ENCODE measurements around the gene ANKRD37. TPM values are rescaled to one million over a fixed set of nuclear protein-coding genes. Genes with fewer than 3 reads are reported as not detected.

The ANKRD37 gene
- total and polyA plus RNA-seq, 12 donors, result 7.6 to 28.6 (median 13.7) TPM

DNA sequence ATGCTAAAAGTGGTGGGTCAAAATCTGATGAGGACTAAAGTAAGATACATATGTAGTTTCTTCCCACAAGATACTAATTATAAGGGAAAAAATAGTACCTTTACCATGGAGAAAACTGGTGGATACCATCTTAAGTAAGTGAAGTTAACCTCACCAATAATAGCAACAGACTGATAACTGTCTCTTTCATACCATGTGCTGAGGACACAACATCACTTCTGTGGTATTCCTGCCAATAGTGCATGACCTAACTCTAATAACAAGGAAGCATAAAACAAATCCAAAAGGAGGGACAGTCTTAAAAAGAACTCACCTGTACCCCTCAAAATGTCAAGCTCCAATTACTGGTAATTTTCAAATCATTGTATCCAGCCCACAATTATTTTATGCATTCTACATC, 20.3 kb downstream of the ANKRD37 start:
- Histone ChIP-seq H3K9me3 (no peaks in the 10 kb centered on the region), H3K4me1 (peaks cover 0 to 34% (median 16%) of the 10 kb centered on the region in 9 donors), H3K27me3 (no peaks in the 10 kb centered on the region), H3K4me3 (no peak overlapping the region), H3K36me3 (peaks cover 0 to 95% (median 36%) of the 10 kb centered on the region in 9 donors), H3K27ac (peak overlapping the region in 1 of 10 donors; percentile 39)
- DNase-seq (no peak), ATAC-seq (peak in 4 of 8 donors; percentile 39 to 79 (median 70))
- no peak for TF ChIP-seq CTCF (IDR thresholded peaks at IDR 0.05)
- intact Hi-C loops (cut with DNase I), result no loop called here

DNA sequence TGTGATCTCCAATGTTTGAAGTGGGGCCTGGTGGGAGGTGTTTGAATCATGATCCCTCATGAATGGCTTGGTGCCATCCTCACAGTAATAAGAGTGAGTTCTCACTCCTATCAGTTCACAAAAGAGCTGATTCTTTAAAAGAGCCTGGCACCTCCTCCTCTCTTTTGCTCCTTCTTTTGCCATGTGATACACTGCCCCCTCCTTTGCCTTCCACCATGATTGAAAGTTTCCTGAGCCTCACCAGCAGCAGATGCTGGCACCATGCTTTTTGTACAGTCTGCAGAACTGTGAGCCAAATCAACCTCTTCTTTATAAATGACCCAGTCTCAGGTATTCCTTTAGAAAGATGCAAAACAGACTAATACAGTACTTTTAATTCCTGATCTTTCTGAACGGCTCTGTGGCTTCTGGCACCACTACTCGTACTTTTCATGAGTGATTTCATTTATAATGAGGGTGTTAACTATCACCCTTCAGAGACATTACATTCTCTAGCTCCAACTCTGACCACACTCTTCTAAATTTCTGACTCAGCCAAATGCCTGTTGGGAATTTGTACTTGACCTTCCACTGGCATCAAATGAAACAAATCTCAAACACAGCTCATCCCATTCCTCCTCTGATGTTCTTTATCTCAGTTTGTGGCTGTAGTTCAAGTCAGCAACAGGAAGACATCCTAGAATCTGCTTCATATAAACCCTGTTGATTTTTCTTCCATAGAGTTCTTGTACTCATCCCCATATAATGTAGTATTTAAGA, 24.9 kb downstream of the ANKRD37 start:
- DNase-seq (no peak), ATAC-seq (no peak)
- Histone ChIP-seq H3K4me1 (peaks cover 0 to 58% (median 39%) of the 10 kb centered on the region in 9 donors), H3K36me3 (peaks cover 0 to 54% (median 9%) of the 10 kb centered on the region in 9 donors), H3K9me3 (no peaks in the 10 kb centered on the region), H3K4me3 (no peak overlapping the region), H3K27ac (no peak overlapping the region), H3K27me3 (no peaks in the 10 kb centered on the region)
- intact Hi-C loops (cut with DNase I), result loop anchor here in 1 of 10 donors (10.0 kb wide), 1 partner anchor 173 kb away; no protein-coding TSS in a partner anchor
- no peak for TF ChIP-seq CTCF (IDR thresholded peaks at IDR 0.05)
- WGBS, 2 donors, result 61 to 83% methylated on average over 2 of the region's 2 CpGs

DNA sequence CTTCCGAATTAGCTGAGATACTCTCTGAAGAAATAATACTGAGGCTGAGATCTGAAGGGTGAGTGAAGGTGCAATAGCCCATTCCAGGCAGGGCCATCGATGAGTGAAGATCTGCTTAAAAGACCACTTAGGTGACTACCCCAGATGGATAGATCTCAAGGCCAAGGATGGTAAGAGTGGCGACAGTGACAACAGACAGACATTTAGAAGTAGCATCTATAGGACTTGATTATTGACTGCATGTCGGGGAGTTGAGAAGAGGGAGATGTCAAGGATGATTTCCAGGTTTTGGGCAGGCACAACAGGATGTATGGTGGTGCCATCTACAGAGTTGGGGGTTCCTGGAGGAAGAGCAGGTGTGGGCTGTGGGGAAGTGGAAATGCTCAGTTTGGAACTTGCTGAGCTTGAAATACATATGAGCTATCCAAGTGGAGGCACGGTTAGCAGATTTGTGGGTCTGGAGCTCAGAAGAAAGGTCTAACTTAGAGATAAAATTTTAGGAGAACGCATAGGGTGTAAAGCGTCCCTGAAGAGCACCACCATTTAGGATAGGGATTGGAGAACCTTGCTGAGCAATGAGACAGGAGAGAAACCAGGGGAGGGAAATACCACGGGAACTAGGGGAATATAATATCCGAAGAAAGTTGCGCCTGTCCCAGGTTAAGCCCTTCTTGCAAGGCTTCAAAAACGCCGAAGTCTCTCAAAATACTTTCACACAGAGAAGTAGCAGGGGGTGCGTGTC, 28.4 kb downstream of the ANKRD37 start:
- intact Hi-C loops (cut with DNase I), result loop anchor here in 5 of 10 donors (2.0 to 10.0 kb wide), 6 partner anchors 26 to 172 kb away; partner anchors contain the start of gene ANKRD37 (in 1 of the 5)
- ATAC-seq, result peak; percentile 25 to 52 (median 44)

More for the DNA sequence above, 28.4 kb downstream of the ANKRD37 start:
- peak overlapping the region; percentile 50 to 89 (median 75) for H3K4me3 ChIP-seq
- peak overlapping the region; percentile 89 to 97 (median 95) for H3K27ac ChIP-seq
- WGBS, 2 donors, result 13% methylated on average over 13 of the region's 13 CpGs
- TF ChIP-seq CTCF (IDR thresholded peaks at IDR 0.05), result no peak
- H3K36me3 ChIP-seq, result peaks cover 0 to 24% (median 0%) of the 10 kb centered on the region in 9 donors
- H3K27me3 ChIP-seq, result no peaks in the 10 kb centered on the region
- H3K9me3 ChIP-seq, result no peaks in the 10 kb centered on the region
- DNase-seq, result no peak
- peaks cover 0 to 48% (median 37%) of the 10 kb centered on the region in 9 donors for H3K4me1 ChIP-seq

All from heart right ventricle (tissue), 16 donors.